K562 (cell line): ENCODE data around the gene WWTR1. TPM values are rescaled to one million over a fixed set of nuclear protein-coding genes. Genes with fewer than 3 reads are reported as not detected.

ENCODE experiments used
- ATAC-seq: fragments of 200-7000 bp; cut with Tn5 transposase; 3 replicates; pipeline ENCODE4 v1.9.1; 2020; ENCODE audit warnings: moderate library complexity
- BruUV-seq: library from RNA; stranded (reverse); fragments of 400-500 nt; replicated peaks from 2 replicates; lab custom pipeline; 2021; lab: Mats Ljungman, UMichigan
- CTCF ChIA-PET: fragments of 300-600 bp; formaldehyde crosslinking; extraction: SDS; loops from one replicate; lab custom pipeline; 2021; ENCODE audit warnings: low intra/inter-chr PET ratio; lab: Yijun Ruan, JAX
- POLR2A ChIA-PET: fragments of 300-600, 350-650 bp; sonication (Branson Sonifier 250); formaldehyde crosslinking; extraction: SDS; loops from one replicate; lab custom pipeline; 2021; ENCODE audit warnings: antibody characterized with exemption, inconsistent platforms; lab: Yijun Ruan, JAX
- DNase-seq, 4 experiments: peaks; one replicate each; pipeline versions ENCODE4 v3.0.0 to v3.0.0-alpha.2; 2011 to 2018; ENCODE audit warnings: low spot score in 3 of 4, mixed read lengths in 3 of 4; ENCODE audit errors: extremely low read depth in 1 of 4
- FAIRE-seq: peaks from 2 replicates; lab custom pipeline; 2011; peaks lifted over from hg19 to GRCh38; lab: Jason Lieb, UNC
- H2AFZ ChIP-seq: 2 replicates; pipeline ENCODE4 v1.6.0; 2011; ENCODE audit warnings: low read depth, low read length, control low read depth, inconsistent platforms
- H3K27ac ChIP-seq: fragments of 200-600 bp; 3 replicates; pipeline ENCODE4 v1.8.0; 2011; ENCODE audit warnings: low read depth, mild to moderate bottlenecking, control low read depth, inconsistent platforms, low read length, moderate library complexity, mixed read lengths; ENCODE audit errors: extremely low read depth
- H3K27me3 ChIP-seq, 2 experiments: fragments of 300-600 bp in 1 of 2; 2 replicates in 1 of 2; 3 replicates in 1 of 2; pipeline versions ENCODE4 v1.6.0 to v1.8.0; 2011; ENCODE audit warnings: inconsistent platforms in 2 of 2, low read length in 2 of 2, mild to moderate bottlenecking in 1 of 2, mixed read lengths in 1 of 2, moderate library complexity in 1 of 2; ENCODE audit not compliant: control insufficient read depth in 2 of 2, insufficient read depth in 2 of 2
- H3K36me3 ChIP-seq: fragments of 300-600 bp; 3 replicates; pipeline ENCODE4 v1.8.0; 2011; ENCODE audit warnings: mild to moderate bottlenecking, low read length, inconsistent platforms; ENCODE audit not compliant: control insufficient read depth, insufficient read depth
- H3K4me1 ChIP-seq, 2 experiments: fragments of 200-600 bp in 1 of 2; replicated peaks in 1 of 2; 2 replicates in 1 of 2; 3 replicates in 1 of 2; pipeline versions ENCODE4 v1.5.1 to v1.8.0; 2011; ENCODE audit warnings: inconsistent platforms in 2 of 2, low read length in 2 of 2, mild to moderate bottlenecking in 1 of 2, mixed read lengths in 1 of 2, moderate library complexity in 1 of 2; ENCODE audit not compliant: control insufficient read depth in 2 of 2, insufficient read depth in 2 of 2
- H3K4me2 ChIP-seq: 2 replicates; pipeline ENCODE4 v1.6.1; 2011; ENCODE audit warnings: low read length, control low read depth, inconsistent platforms, mixed read lengths; ENCODE audit not compliant: insufficient read depth
- H3K4me3 ChIP-seq: fragments of 200-600 bp; sonication (generic), shearing (Covaris generic); 2 replicates; pipeline ENCODE4 v1.5.1; 2016; ENCODE audit warnings: control low read depth, inconsistent platforms
- H3K79me2 ChIP-seq: fragments of 200-600 bp; 3 replicates; pipeline ENCODE4 v1.8.0; 2011; ENCODE audit warnings: low read length, inconsistent platforms; ENCODE audit not compliant: control insufficient read depth, insufficient read depth
- H3K9ac ChIP-seq, 2 experiments: 2 replicates each; pipeline versions ENCODE4 v1.6.0 to v1.6.1; 2011; ENCODE audit warnings: low read depth in 2 of 2, low read length in 2 of 2, control low read depth in 1 of 2, inconsistent platforms in 1 of 2, mild to moderate bottlenecking in 1 of 2, mixed read lengths in 1 of 2; ENCODE audit not compliant: insufficient read depth in 1 of 2
- H3K9me1 ChIP-seq: one replicate; pipeline ENCODE4 v1.6.0; 2011; ENCODE audit warnings: inconsistent platforms, mild to moderate bottlenecking, low read length, moderate library complexity; ENCODE audit not compliant: control insufficient read depth, insufficient read depth
- H3K9me3 ChIP-seq: replicated peaks from 2 replicates; pipeline ENCODE4 v1.5.1; 2011; ENCODE audit warnings: low read depth, low read length, inconsistent platforms; ENCODE audit not compliant: control insufficient read depth, insufficient read depth
- H4K20me1 ChIP-seq: replicated peaks from 2 replicates; pipeline ENCODE4 v1.6.1; 2011; ENCODE audit warnings: low read length, inconsistent platforms, mixed read lengths; ENCODE audit not compliant: control insufficient read depth, insufficient read depth
- ATF2 ChIP-seq: sonication (generic); formaldehyde crosslinking; IDR thresholded peaks from 2 replicates; pipeline ENCODE4 v1.8.1; 2022; ENCODE audit warnings: missing genetic modification reagents
- CBX1 ChIP-seq: sonication (generic); IDR thresholded peaks from 2 replicates; pipeline ENCODE4 v1.6.1; 2016; ENCODE audit warnings: antibody characterized with exemption, low read depth, mild to moderate bottlenecking
- ELF4 ChIP-seq: fragments of 450-650 bp; formaldehyde crosslinking; IDR thresholded peaks from 2 replicates; pipeline ENCODE4 v1.4.0; 2022; ENCODE audit warnings: missing genetic modification characterization
- MEF2A ChIP-seq: IDR thresholded peaks from 2 replicates; pipeline ENCODE4 v1.6.1; 2011; ENCODE audit warnings: low read depth, mild to moderate bottlenecking, low read length, moderate library complexity; ENCODE audit not compliant: control insufficient read depth
- MYNN ChIP-seq, 2 experiments: sonication (generic); formaldehyde crosslinking in 1 of 2; IDR thresholded peaks; 2 replicates each; pipeline versions ENCODE4 v1.5.0 to v1.6.1; 2016 to 2020; ENCODE audit warnings: antibody characterized with exemption in 1 of 2, missing genetic modification reagents in 1 of 2
- POLR2B ChIP-seq: fragments of 450-650 bp; IDR thresholded peaks from 2 replicates; pipeline ENCODE4 v1.6.1; 2018; ENCODE audit warnings: low read depth; ENCODE audit not compliant: partially characterized antibody
- RERE ChIP-seq: sonication (generic); formaldehyde crosslinking; IDR thresholded peaks from 2 replicates; pipeline ENCODE4 v1.8.0; 2023; ENCODE audit warnings: missing genetic modification reagents, mild to moderate bottlenecking, borderline replicate concordance
- SMARCC2 ChIP-seq: fragments of 450-650 bp; IDR thresholded peaks from 2 replicates; pipeline ENCODE4 v1.6.1; 2017; ENCODE audit warnings: antibody characterized with exemption, moderate library complexity, mild to moderate bottlenecking, low read depth
- XRCC4 ChIP-seq: IDR thresholded peaks from one replicate; pipeline ENCODE4 v1.6.1; 2011; ENCODE audit not compliant: insufficient read depth, insufficient read length; ENCODE audit errors: extremely low read depth
- ZBTB8A ChIP-seq: fragments of 450-650 bp; IDR thresholded peaks from 2 replicates; pipeline ENCODE4 v1.6.1; 2018; ENCODE audit warnings: mild to moderate bottlenecking, moderate library complexity; ENCODE audit not compliant: partially characterized antibody
- WGBS: fragments of 100-300 bp; shearing (Covaris generic); methylation state at CpG from one replicate; pipeline ENCODE4 v1.1.6; 2016; ENCODE audit warnings: low coverage, mixed read lengths; ENCODE audit not compliant: insufficient coverage; ENCODE audit errors: missing lambda C conversion rate; 5-methylcytosine and 5-hydroxymethylcytosine counted together
- in situ Hi-C: fragments of 300-500 bp; cut with MboI; formaldehyde crosslinking; loops from 4 replicates; pipeline ENCODE4 v1.15.0; 2018; ENCODE audit warnings: inconsistent platforms, mixed read lengths
- intact Hi-C: fragments of 100-400 bp; cut with micrococcal nuclease; formaldehyde crosslinking; loops from 2 replicates; pipeline ENCODE4 v1.14.2; 2022
- polyA plus RNA-seq, 8 experiments: library from polyadenylated mRNA; depleted of rRNA in 4 of 8; stranded (reverse) in 5 of 8; unstranded in 3 of 8; fragments of >200 nt; fragmentation: Nextera tagmentation in 2 of 8; fragmentation: Illumina TruSeq in 1 of 8; extraction: Ambion mirVana in 2 of 8; extraction: Trizol in 1 of 8; gene quantifications; 2 replicates each; pipeline versions ENCODE4 v1.2.1 to v1.2.3, GENCODE V29; 2011 to 2014; ENCODE audit warnings: inconsistent platforms in 1 of 8, missing spikeins in 1 of 8
- total RNA-seq, 7 experiments: library from RNA; depleted of rRNA in 6 of 7; stranded (reverse); fragments of >200 nt in 6 of 7; fragmentation: Illumina TruSeq in 2 of 7; extraction: Trizol in 2 of 7; gene quantifications; 2 replicates each; pipeline versions ENCODE4 v1.2.1 to v1.2.3, GENCODE V29; 2011 to 2021; ENCODE audit warnings: low replicate concordance in 1 of 7

The WWTR1 gene
- total and polyA plus RNA-seq, 9 of the 15 experiments (the other 6 are each of a cell fraction or from before 2014, with no cell fraction given): 0.04 to 1.5 (median 0.60) TPM

GRCh38 chr3:149630806-149631205 is 27.0 kb downstream of the WWTR1 start:
- H3K36me3 ChIP-seq: no peaks in the 10 kb centered on the region
- CTCF ChIA-PET: no interaction called here
- DNase-seq (no peak), FAIRE-seq (no peak), ATAC-seq (no peak)
- POLR2A ChIA-PET: no interaction called here
- H3K27me3 ChIP-seq: peaks cover 0 to 5% of the 10 kb centered on the region in 2 experiments; a peak in 2 of 5 replicates
- H3K27ac ChIP-seq: no peak overlapping the region
- in situ Hi-C loops (no loop called here), intact Hi-C loops (no loop called here)
- WGBS: 0% methylated on average over 1 of the region's 1 CpG
- H3K9me1 ChIP-seq: no peaks in the 10 kb centered on the region
- no peaks in the 10 kb centered on the region for H3K9me3 ChIP-seq
- no peak for TF ChIP-seq POLR2B
- no peak for TF ChIP-seq ZBTB8A
- no peak for TF ChIP-seq CBX1
- no peak for TF ChIP-seq ATF2 (CRISPR knock-in tag)
- TF ChIP-seq MEF2A: no peak
- no peak for TF ChIP-seq MYNN (IDR thresholded peaks at IDR 0.05)
- TF ChIP-seq MYNN (CRISPR knock-in tag; IDR thresholded peaks at IDR 0.05): no peak
- no peak for TF ChIP-seq RERE (CRISPR knock-in tag)
- no peak for TF ChIP-seq XRCC4
- TF ChIP-seq SMARCC2: no peak
- TF ChIP-seq ELF4 (CRISPR knock-in tag): no peak
- no peaks in the 10 kb centered on the region for H3K79me2 ChIP-seq
- H4K20me1 ChIP-seq: no peaks in the 10 kb centered on the region
- no peak overlapping the region for H3K9ac ChIP-seq
- no peak overlapping the region for H3K4me3 ChIP-seq
- no peak overlapping the region for H3K4me2 ChIP-seq
- H2AFZ ChIP-seq: no peak overlapping the region
- no peaks in the 10 kb centered on the region for H3K4me1 ChIP-seq
- no TSS peak for BruUV-seq
